ENCODE measurements around the gene ADAMTSL3.

- TF ChIP-seq POLR2A (IDR thresholded peaks at IDR 0.05; ENCODE audit: low read length), result no peak
- no peak for TF ChIP-seq GATA1 (IDR thresholded peaks at IDR 0.05; ENCODE audit: low read depth, low read length)
Measured at GRCh38 chr15:83816124-83816883, 162.4 kb downstream of the ADAMTSL3 start.

Data from erythroblast (primary cell).